ENCODE data around the gene TLL2. TPM values are rescaled to one million over a fixed set of nuclear protein-coding genes. Genes with fewer than 3 reads are reported as not detected.

Gene TLL2
- total and polyA plus RNA-seq, 2 donors (not counting 3 experiments of a cell fraction or from before 2014, with no cell fraction given): 0.03 to 0.20 TPM

DNA sequence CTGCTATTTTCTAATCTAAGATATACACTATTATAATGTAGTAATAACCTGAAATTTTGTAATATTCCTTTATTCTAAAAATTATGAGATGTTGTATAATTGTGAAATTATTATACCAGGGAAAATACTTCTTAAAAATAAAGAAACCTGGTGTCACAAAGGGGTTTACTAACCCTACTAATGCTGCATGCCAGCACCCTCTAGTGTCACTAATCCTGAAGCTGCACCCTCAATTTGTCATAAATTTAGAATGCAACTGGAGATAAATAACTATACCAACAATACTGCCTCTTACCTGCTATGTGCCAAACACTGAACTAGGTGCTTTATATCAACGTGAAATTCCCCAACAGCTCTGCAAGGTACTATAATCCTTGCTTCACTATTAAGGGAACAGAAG is 42.3 kb upstream of the TLL2 start:
- ChIA-PET POLR2A (no interaction called here), CTCF (interaction anchor here (0.6 to 2.1 kb wide), 11 partner anchors 10 to 469 kb away, joined by 3 to 13 read pairs (median 5); partner anchors contain the start of genes TLL2 and TM9SF3)
- no peak overlapping the region for H3K4me3 ChIP-seq (replicated peaks in 1 of 3; ENCODE audit: insufficient read depth in 1 of 3, low read depth in 1 of 3, low read length in 3 of 3)
- peaks cover 56% of the 10 kb centered on the region for H3K79me2 ChIP-seq (ENCODE audit: control insufficient read depth, insufficient read depth, low read length)
- H2AFZ ChIP-seq (ENCODE audit: low read depth, low read length): no peak overlapping the region
- FAIRE-seq (no peak), DNase-seq (ENCODE audit: low read depth, low spot score) (peak; percentile 24)
- peaks cover 10 to 23% of the 10 kb centered on the region in 2 experiments for H3K36me3 ChIP-seq (ENCODE audit: control insufficient read depth in 2 of 2, extremely low read depth in 1 of 2, insufficient read depth in 2 of 2, low read length in 2 of 2)
- H3K9me1 ChIP-seq (replicated peaks; ENCODE audit: control insufficient read depth, extremely low read depth, insufficient read depth, low read length): no peaks in the 10 kb centered on the region
- H3K9me3 ChIP-seq (replicated peaks; ENCODE audit: control insufficient read depth, insufficient read depth, low read length): no peaks in the 10 kb centered on the region
- H4K20me1 ChIP-seq (replicated peaks; ENCODE audit: control insufficient read depth, extremely low read depth, insufficient read depth, low read length): no peaks in the 10 kb centered on the region
- TF ChIP-seq, protein P1, sequence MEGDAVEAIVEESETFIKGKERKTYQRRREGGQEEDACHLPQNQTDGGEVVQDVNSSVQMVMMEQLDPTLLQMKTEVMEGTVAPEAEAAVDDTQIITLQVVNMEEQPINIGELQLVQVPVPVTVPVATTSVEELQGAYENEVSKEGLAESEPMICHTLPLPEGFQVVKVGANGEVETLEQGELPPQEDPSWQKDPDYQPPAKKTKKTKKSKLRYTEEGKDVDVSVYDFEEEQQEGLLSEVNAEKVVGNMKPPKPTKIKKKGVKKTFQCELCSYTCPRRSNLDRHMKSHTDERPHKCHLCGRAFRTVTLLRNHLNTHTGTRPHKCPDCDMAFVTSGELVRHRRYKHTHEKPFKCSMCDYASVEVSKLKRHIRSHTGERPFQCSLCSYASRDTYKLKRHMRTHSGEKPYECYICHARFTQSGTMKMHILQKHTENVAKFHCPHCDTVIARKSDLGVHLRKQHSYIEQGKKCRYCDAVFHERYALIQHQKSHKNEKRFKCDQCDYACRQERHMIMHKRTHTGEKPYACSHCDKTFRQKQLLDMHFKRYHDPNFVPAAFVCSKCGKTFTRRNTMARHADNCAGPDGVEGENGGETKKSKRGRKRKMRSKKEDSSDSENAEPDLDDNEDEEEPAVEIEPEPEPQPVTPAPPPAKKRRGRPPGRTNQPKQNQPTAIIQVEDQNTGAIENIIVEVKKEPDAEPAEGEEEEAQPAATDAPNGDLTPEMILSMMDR (IDR thresholded peaks at IDR 0.05; ENCODE audit: extremely low read depth in 1 of 2, insufficient read depth in 1 of 2, low read depth in 1 of 2, low read length in 2 of 2): peak; percentile 10 to 20
- TF ChIP-seq MYC (IDR thresholded peaks at IDR 0.05; ENCODE audit: low read depth, low read length): no peak
- no peak for TF ChIP-seq POLR2A (IDR thresholded peaks at IDR 0.05; ENCODE audit: low read depth, low read length)
- TF ChIP-seq MAX (IDR thresholded peaks at IDR 0.05; ENCODE audit: insufficient read depth, insufficient read length): no peak
- intact Hi-C loops (cut with micrococcal nuclease): loop anchor here (2.0 kb wide), 2 partner anchors 159 to 181 kb away; no protein-coding TSS in a partner anchor
- no peak overlapping the region for H3K9ac ChIP-seq (replicated peaks; ENCODE audit: extremely low read depth, insufficient read depth, low read length)
- dilution Hi-C loops (cut with MboI; ENCODE audit: extremely low pct_ligation_motif_present, low sequenced_read_pairs): no loop called here
- no peaks in the 10 kb centered on the region for H3K27me3 ChIP-seq (ENCODE audit: control insufficient read depth in 2 of 2, insufficient read depth in 2 of 2, low read length in 2 of 2)
- no TSS peak for BruUV-seq (replicated peaks)
- no peak overlapping the region for H3K4me2 ChIP-seq (ENCODE audit: insufficient read depth, low read length)
- H3K27ac ChIP-seq (ENCODE audit: insufficient read depth, low read depth, low read length): no peak overlapping the region
- no peaks in the 10 kb centered on the region for H3K4me1 ChIP-seq (ENCODE audit: control insufficient read depth, extremely low read depth, insufficient read depth, low read length)

- BruUV-seq (replicated peaks): no TSS peak
- Histone ChIP-seq H3K4me1 (ENCODE audit: control insufficient read depth, extremely low read depth, insufficient read depth, low read length) (no peaks in the 10 kb centered on the region), H3K79me2 (ENCODE audit: control insufficient read depth, insufficient read depth, low read length) (peaks cover 53% of the 10 kb centered on the region), H3K9me3 (replicated peaks; ENCODE audit: control insufficient read depth, insufficient read depth, low read length) (no peaks in the 10 kb centered on the region), H2AFZ (ENCODE audit: low read depth, low read length) (no peak overlapping the region), H3K9me1 (replicated peaks; ENCODE audit: control insufficient read depth, extremely low read depth, insufficient read depth, low read length) (no peaks in the 10 kb centered on the region), H3K27ac (ENCODE audit: insufficient read depth, low read depth, low read length) (no peak overlapping the region), H4K20me1 (replicated peaks; ENCODE audit: control insufficient read depth, extremely low read depth, insufficient read depth, low read length) (no peaks in the 10 kb centered on the region), H3K36me3 (ENCODE audit: control insufficient read depth in 2 of 2, extremely low read depth in 1 of 2, insufficient read depth in 2 of 2, low read length in 2 of 2) (peaks cover 10 to 29% of the 10 kb centered on the region in 2 experiments), H3K27me3 (ENCODE audit: control insufficient read depth in 2 of 2, insufficient read depth in 2 of 2, low read length in 2 of 2) (no peaks in the 10 kb centered on the region), H3K9ac (replicated peaks; ENCODE audit: extremely low read depth, insufficient read depth, low read length) (no peak overlapping the region), H3K4me2 (ENCODE audit: insufficient read depth, low read length) (no peak overlapping the region), H3K4me3 (replicated peaks in 1 of 3; ENCODE audit: insufficient read depth in 1 of 3, low read depth in 1 of 3, low read length in 3 of 3) (no peak overlapping the region)
- DNase-seq (ENCODE audit: low read depth, low spot score): no peak
- FAIRE-seq: no peak
- dilution Hi-C loops (cut with MboI; ENCODE audit: extremely low pct_ligation_motif_present, low sequenced_read_pairs) (no loop called here), intact Hi-C loops (cut with micrococcal nuclease) (no loop called here)
- POLR2A ChIA-PET: no interaction called here
- TF ChIP-seq MYC (IDR thresholded peaks at IDR 0.05; ENCODE audit: low read depth, low read length) (no peak), FOS (IDR thresholded peaks at IDR 0.05; ENCODE audit: borderline replicate concordance, insufficient read depth, low read length) (no peak), POLR2A (IDR thresholded peaks at IDR 0.05; ENCODE audit: low read depth, low read length) (no peak), POLR2AphosphoS5 (IDR thresholded peaks at IDR 0.05; ENCODE audit: insufficient read depth, low read depth, low read length) (no peak), JUN (IDR thresholded peaks at IDR 0.05; ENCODE audit: borderline replicate concordance, insufficient read depth, insufficient read length, low read depth) (no peak), EZH2 (IDR thresholded peaks at IDR 0.05; ENCODE audit: borderline replicate concordance, low read depth, low read length, severe bottlenecking) (no peak), GATA2 (IDR thresholded peaks at IDR 0.05; ENCODE audit: insufficient read depth, insufficient read length, low read depth, low read length) (no peak), MAX (IDR thresholded peaks at IDR 0.05; ENCODE audit: insufficient read depth, insufficient read length) (no peak)
- TF ChIP-seq, protein P1 (IDR thresholded peaks at IDR 0.05; ENCODE audit: extremely low read depth in 1 of 2, insufficient read depth in 1 of 2, low read depth in 1 of 2, low read length in 2 of 2): no peak
- CTCF ChIA-PET: interaction anchor here (1.0 to 2.1 kb wide), 5 partner anchors 11 to 470 kb away, joined by 4 to 13 read pairs (median 11); no protein-coding TSS in a partner anchor
Measured at GRCh38 chr10:96555330-96555729, 41.6 kb upstream of the TLL2 start.
